NOMO-1 treated with dmso at 0.1 percent for 144 hours (cell line): ENCODE measurements around the gene MFAP2.

Experiments
- DNase-seq: peaks from one replicate; lab custom pipeline; 2025; ENCODE audit not compliant: unreplicated experiment; lab: John Stamatoyannopoulos, UW

Gene MFAP2

GRCh38 chr1:16980473-16981268 lies at the start of gene MFAP2:
MFAP2 (minus strand) TSS chr1:16980620; CDS start chr1:16978273, 2,347 bp downstream.
- DNase-seq, result no peak

- no peak for DNase-seq
Observed at GRCh38 chr1:17030206-17030605, 49.8 kb upstream of the MFAP2 start.

- DNase-seq, result no peak
Observed at GRCh38 chr1:17028662-17029188, 48.3 kb upstream of the MFAP2 start.

- DNase-seq, result no peak
Observed at GRCh38 chr1:17027900-17028299, 47.5 kb upstream of the MFAP2 start.

GRCh38 chr1:17027403-17027802 lies 47.0 kb upstream of the MFAP2 start:
- no peak for DNase-seq

GRCh38 chr1:17024721-17025120 lies 44.3 kb upstream of the MFAP2 start:
- no peak for DNase-seq

GRCh38 chr1:17023573-17023972 lies 43.2 kb upstream of the MFAP2 start:
- no peak for DNase-seq

GRCh38 chr1:17023102-17023501 lies 42.7 kb upstream of the MFAP2 start:
- DNase-seq, result peak; percentile 43

GRCh38 chr1:17021896-17022295 lies 41.5 kb upstream of the MFAP2 start:
- DNase-seq, result no peak

- DNase-seq, result no peak
Observed at GRCh38 chr1:17020502-17020901, 40.1 kb upstream of the MFAP2 start.

GRCh38 chr1:17018849-17019248 lies 38.4 kb upstream of the MFAP2 start:
- no peak for DNase-seq

- DNase-seq, result no peak
Observed at GRCh38 chr1:17017435-17017834, 37.0 kb upstream of the MFAP2 start.

- DNase-seq, result no peak
Observed at GRCh38 chr1:17016317-17016661, 35.9 kb upstream of the MFAP2 start.

- DNase-seq, result no peak
Observed at GRCh38 chr1:17014671-17015567, 34.5 kb upstream of the MFAP2 start.

- DNase-seq, result peak; percentile 66
Observed at GRCh38 chr1:17013491-17014320, 33.3 kb upstream of the MFAP2 start.

GRCh38 chr1:17012775-17013490 lies 32.5 kb upstream of the MFAP2 start:
- no peak for DNase-seq

GRCh38 chr1:17011439-17012307 lies 31.3 kb upstream of the MFAP2 start, which contains the start of gene ATP13A2:
ATP13A2 (minus strand) TSS chr1:17011928; CDS start chr1:17011738, 190 bp downstream.
- DNase-seq, result peak; percentile 38

- DNase-seq, result no peak
Observed at GRCh38 chr1:17011092-17011438, 30.6 kb upstream of the MFAP2 start.

GRCh38 chr1:17009706-17010105 lies 29.3 kb upstream of the MFAP2 start:
- DNase-seq, result no peak
